RPMI7951 (cell line): ENCODE results near the gene RPA1. TPM values are rescaled to one million over a fixed set of nuclear protein-coding genes. Genes with fewer than 3 reads are reported as not detected.

Experiments
- DNase-seq: peaks from one replicate; pipeline ENCODE4 v3.0.0-alpha.2; 2012; ENCODE audit warnings: low read depth
- total RNA-seq: library from RNA; depleted of rRNA; stranded (reverse); fragments of >200 nt; shearing (Covaris generic); gene quantifications from 2 replicates; pipeline ENCODE4 v1.2.3, GENCODE V29; 2014

RPA1 gene
- total RNA-seq, 1 experiment from 2014 or later, result 23.6 TPM

DNA sequence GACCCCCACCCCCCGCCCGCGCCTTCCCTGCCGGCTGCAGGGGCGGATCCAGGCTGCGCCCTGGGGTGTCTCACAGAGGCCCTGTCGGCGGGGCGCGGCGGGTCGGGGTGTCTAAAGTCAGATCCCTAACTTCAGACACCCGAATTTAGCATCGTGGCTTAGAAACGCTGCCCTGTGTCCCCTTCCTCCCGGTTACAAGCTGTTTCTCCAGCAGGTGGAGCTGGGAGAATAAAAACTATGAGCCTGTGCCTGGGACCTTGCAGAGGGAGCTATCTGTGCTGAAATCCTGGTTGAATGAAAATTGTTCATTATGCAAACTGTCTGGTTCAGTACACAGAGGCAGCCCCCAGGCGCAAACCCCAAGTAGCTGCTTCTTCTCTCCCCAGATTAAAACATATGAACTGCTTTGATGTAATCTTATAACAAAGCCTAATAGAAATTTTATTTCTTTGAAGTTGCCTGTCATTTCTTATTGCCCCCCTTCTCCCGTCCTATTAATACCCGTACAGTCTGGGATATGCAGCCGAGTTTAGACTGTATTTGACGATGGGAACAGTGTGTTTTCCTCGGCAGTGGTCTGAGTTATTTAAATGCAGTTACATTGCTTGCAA lies 79.0 kb downstream of the RPA1 start:
- peak; percentile 73 for DNase-seq

DNA sequence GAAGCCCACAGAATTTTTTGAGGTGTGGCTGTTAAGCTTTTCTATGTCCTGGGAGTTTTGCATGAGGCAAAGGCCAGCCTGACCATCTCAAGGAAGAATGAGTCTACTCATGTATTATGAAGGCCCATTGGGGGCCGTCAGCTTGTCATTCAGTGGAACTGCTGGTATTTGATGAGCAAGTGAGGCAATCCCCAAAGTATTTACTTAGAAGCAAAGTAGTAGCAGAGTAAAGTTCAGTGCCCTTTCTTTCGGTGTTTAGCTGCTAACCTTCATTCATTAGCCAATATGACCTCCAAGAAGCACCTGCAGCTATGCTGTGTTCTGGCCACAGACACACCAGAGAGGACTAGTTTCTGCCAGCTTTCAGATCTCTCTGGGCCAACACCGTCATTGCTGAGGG lies 80.2 kb downstream of the RPA1 start:
- no peak for DNase-seq

DNA sequence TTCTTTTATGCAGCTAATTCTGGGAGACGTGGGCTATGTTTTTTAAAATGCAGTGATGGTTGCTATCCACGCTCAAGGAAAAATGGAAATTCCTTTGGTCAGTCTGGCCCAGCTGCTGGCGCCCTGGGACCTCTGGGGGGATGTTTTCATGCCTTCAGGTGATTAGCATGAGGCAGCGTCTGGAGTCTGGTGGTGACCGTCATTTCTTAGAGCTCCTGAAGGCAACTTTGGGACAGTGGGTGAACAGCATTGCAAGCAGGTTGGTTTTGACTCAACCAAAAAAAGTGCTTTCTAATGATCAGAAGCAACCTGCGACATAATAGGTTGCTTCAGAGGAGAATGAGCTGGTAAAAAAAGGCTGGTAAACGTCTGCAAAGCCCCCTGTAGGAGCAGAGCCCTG lies 82.3 kb downstream of the RPA1 start:
- DNase-seq, result no peak

DNA sequence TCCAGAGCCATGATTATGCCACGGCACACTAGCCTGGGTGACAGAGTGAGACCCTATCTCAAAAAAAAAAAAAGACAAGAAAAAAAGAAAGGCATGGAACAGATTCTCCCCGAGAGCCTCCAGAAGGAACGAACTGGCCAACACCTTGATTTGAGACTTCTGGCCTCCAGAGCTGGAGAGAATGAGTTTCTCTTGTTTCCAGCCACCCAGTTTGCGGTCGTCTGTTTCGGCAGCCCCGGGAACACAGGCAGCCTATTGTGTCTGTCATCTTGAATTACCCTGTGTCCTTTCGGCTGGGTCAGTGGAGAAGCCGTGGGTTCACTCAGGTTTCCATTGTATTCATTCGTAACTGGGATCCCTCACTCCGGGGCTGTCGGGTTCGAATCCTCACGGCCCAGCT lies 83.9 kb downstream of the RPA1 start:
- DNase-seq, result no peak

DNA sequence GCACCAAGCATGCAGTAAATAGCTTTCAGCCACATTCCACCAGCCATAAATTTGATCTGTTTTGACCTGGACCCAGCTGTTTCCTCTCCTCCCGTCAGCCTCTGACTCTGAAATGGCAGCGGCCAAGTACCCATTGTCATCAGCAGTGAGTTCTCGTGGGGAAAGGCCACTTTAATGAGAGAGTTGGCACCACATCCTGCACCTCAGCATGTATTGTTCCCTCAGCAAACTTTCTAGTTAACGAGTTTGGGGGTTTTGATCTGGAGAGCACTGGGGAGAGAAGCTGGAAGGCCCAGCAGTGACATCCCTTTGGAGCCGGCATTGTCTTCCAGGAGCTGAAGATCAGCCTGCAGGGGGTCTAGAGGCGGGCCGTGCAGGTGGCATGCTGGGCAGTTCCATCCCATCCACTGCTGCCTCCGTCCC lies 84.9 kb downstream of the RPA1 start:
- no peak for DNase-seq

DNA sequence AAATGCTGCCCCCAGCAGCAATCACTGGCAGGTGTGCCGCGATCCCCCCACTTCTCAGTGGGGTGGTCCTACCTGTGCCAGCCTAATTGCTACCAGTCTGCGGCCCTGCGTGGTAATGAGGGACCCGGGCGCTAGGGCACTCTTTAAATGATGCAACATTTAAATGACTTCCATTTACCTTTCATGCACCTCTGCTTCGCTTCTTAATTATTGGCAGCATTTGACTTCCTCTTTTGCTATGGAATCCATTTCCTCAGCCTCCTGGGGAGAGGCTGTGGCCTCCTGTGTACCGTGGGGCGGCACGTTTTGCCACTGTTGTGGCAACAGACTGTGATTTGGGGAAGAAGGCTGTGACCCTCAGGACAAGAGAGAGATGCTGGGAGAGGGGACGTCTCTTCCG lies 86.1 kb downstream of the RPA1 start:
- DNase-seq, result no peak

DNA sequence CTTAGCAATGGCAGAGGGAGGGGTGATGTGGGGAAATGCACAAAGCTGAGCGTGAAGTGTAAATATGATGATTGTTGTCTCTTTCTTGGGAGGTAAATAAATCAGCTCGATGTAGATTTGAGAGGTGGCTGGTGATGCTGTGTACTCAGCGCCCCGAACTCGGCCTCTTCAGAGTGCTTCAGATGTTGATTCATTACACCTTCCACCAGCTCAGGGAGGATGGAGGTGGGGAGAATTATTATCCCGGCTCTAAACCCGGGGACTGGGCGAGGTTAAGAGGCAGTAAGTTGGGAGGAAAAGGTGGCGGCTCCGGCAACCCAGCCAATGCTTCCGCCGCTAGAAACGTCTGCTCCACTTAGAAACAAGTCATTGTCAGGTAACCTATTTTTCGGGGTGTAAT lies 86.5 kb downstream of the RPA1 start:
- no peak for DNase-seq

DNA sequence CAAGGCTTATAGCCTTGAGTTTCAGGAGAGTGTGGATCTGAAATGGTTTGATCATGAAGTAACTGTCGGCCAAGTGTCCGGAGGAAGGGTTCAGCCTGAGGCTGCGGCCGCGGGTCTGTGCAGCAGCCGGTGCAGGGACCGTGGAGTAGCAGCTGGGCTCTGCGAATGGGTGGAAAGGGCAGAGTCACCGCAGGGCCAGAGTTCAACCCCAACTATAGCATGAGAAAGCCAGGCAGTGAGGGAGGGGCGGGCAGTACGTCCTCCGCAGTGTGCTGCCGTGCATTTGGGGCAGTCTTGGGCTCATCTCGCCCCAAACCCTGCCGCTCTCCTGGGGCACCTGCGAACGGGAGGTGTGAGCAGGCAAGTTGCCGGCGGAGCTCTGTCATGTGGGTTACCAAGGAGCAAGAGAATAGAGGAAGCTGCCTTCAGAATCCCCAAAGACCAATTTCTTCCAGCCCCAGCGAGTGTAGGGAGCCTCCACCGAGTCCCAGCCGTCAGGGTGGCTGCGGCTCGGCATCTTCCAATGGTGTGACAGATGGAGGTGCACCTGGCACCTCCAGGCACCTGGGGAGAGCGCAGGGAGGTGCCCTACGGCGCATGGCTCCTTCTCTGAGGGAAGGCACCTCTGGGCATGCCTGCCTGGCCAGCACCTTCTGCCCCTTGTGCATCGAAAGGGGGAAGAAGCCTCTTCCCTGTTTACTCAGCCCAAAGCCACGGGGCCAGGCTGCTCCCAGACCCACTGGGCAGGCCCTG lies 87.3 kb downstream of the RPA1 start:
- no peak for DNase-seq

DNA sequence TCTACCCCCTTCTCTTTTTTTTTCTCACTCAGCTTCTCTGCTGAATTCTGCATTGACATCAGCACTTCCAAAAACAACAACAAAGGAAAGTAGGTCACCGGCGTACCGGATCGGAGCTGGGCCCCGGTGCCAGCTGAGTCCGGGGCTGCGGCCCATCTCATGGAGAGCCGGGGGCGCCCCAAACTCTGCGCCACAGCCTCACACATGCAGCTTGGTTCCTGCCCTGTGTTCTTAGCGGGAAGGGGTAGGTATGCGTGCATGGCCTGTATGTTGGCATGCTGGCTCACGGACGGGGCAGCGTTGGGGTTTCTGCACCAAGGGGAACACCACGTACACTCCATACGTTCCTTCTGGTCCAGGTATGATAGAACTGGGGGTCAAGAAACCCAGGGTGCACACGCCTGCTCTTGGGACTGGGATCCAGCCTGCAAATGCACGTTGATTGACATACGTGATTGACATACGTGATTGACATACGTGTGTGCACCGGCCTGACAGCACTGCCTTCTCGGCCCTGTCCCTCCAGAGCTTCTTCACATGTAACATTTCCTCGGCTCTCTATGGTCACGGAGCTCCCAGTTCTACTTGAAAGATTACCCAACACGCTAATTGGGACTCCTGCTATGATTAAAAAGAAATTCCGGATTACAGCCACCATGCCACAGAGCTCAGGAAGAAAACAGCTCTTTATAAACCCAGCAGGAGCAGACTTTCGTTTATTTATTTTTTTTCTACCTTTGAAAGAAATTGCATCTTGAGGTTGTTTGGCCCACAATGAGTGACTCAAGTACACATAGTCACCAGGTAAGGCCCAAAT lies 88.7 kb downstream of the RPA1 start:
- no peak for DNase-seq

DNA sequence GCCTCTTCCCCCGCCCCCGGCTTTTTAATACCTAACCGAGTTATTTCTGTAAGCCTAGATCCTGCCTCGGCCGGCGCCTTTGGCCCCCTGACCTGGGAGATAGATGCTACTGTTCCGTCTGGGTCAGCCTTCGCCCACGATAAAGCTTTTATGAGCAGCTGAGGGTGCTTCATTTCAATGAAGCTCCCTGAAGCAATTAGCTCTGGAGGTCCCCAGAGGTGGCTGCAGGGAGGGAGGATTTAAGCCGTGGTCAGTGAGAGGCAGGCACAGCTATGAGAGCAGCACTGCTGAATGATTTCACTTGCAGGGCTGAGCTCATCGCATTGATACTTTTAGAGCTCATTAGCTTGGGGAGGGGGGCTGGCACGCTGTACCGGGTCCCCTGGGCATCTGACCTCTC lies 89.4 kb downstream of the RPA1 start:
- DNase-seq, result no peak

DNA sequence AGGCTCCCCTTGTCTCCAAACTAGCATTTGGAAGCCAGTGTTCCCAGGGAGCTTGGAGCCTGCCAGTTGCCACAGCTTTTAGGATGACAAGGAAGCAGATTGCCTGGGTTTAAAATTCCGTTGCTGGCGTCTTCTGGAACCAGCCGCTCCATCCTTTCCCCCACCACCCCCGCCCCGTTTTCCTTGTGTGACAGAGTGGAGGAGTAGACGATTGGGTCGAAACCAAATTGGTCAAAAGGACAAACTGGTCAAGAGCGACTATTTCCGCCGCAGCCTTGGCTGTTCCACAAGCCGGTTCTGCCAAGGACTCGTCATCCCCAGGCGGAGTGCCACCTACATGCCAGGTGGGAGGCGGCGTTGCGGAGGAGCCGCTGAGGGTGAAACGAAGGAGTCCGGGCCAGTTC lies 91.1 kb downstream of the RPA1 start:
- DNase-seq, result no peak

DNA sequence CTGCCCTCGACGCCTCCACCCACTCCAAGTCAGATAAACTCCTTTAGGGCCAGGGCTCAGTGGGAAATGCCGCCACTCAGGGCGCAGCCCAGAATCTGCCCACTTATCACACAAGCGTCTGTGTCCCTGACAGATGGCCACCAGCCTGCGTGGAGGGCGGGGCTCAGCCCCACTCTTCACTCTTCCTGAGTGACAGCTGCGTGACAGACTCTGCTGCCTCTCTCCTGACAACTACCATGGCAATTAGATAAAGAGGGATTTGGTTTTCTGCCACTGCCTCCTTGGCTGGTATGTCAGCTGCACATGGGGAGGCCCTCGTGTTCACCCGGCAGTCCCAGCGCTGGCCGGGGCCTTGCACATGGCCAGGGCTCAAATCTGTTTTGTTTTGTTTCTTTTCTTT lies 99.2 kb downstream of the RPA1 start:
- no peak for DNase-seq

DNA sequence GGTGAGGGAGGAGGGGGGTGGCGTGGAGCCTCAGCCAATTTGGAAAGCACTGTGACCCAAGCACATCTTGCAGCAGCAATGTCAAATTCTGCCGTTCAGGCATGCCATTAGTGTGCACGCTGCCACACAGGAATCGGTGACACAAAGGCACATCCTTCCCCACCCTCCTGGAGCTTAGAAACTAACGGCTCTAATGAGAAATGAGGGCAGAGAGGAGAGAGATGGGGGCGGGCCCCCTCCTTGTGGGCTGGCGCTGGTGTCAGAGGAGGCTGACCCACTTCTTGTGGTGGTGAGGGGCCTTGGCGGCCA lies 100.5 kb downstream of the RPA1 start:
- no peak for DNase-seq

DNA sequence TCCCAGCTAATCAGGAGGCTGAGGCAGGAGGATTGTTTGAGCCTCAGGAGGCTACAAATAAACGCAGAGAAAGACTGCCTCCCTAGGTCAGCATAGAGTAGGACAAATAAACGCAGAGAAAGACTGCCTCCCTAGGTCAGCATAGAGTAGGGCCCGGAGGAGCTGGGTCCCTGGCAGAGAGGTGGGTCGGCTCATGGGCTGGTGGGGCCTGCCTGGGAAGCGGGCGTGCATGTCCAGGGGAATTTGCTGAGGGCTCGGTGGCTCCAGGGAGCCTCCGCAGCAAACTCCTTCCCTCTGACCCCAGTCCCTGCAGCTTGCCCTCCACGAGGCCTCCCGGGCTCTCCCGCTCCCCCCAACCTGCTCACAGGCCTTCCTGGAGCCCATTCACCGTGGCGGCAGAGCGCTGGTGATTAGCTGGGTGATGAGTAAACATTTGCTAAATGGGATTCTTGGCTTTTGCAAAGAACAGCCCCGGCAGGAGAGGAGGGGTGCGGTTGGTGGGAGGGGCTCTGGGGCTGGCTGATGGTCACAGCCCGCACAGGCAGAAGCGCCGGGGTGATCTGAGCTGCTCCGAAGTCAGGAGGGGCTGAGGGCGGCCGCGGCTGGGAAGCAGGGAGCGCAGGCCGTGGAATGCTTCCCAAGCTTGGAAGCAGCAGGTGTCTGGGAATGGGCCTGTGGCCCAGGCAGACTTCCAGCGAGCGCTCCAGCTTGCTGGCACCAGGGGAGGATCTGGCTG lies 102.2 kb downstream of the RPA1 start:
- DNase-seq, result no peak

DNA sequence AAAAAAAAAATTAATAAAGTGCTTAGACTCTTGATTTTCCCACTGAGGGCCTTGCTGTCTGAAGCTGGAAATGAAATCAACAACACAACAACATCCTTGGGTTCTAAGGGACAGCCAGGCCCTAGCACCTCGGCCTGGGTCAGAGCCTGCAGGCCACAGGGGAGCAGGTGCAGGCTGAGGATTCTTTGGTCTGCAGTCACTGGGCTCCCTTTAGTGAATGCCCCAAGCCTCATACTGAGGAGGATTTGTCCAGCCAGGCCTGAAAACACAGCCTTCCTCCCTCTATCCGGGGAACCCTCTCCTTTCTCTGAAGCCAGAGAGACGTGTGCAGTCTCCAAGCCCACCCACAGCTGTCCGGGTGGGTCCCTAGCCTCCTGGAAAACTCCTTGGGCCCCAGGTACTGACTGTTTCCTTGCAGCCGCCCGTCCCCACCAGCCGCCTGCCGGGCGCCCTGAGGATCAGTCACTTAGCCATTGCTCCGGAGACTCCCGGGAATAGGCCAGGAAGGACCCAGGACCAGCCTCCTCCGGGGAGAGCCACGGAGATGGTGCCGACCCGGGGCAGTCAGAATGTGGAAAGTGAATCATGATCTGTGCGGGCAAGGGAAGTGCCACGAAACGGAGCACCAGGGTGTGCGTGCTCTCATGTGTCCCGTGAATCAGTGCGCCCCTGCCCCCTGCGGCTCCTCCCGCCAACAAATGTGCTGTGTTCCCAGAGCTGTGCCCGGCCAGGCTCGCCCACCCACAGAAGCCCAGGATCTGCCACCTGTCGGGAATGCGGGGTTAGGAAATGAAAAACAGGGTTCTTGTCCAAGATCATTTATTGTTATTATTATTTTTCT lies 104.3 kb downstream of the RPA1 start:
- DNase-seq, result no peak

DNA sequence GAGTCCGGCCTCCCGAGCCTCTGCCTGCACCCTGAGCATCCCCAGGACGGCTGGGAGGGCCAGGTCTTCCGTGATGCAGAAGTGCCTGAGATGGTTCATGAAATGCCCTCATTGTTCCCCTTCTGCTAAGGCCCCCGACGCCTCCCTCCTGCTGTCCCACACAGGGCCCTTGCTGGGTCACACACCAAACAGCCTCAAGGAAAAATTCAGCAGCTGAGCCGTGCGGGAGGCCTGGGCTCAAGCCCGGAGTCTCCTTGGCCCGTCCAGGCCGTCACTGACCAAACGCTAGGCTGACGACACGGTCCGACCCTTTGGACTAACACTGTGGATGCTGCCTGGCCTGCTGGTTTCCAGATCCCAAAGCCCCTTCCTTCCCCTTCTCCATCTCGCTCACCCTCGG lies 105.1 kb downstream of the RPA1 start:
- no peak for DNase-seq

DNA sequence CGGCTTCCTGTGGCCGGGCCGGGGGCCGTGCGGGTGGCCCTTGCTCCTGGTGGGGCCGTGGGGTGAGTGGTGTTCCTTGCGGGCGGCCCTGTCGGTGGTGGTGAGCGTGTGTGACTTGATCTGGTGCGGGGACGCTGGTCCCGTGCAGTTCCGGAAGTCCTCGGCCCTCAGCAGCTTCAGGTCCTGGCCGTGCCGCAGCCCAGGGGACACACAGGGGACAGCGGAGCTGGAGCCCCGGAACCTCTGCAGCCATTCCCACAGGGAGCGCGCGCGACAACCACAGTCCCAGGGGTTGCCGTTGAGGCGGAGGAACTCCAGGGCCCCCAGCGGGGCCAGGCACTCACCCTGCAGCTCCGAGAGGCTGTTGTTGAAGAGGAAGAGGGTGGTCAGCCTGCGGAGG lies 107.0 kb downstream of the RPA1 start:
- DNase-seq, result no peak

DNA sequence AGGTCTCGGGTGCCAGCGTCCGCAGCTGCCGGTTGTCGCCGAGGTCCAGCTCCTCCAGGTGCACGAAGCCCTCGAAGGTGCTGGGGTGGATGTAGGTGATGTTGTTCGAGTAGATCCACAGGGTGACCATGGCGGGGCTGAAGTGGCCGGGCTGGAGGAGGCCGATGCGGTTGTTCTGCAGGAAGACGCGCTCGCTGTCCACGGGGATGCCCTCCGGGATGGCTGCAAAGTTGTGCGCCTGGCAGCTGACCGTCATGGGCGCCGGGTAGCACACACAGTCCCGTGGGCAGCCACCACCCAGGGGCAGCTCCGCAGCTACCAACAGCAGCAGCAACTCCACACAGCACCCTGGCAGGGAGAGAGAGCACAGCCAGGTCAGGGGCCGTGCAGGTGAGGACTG lies 107.7 kb downstream of the RPA1 start:
- no peak for DNase-seq

DNA sequence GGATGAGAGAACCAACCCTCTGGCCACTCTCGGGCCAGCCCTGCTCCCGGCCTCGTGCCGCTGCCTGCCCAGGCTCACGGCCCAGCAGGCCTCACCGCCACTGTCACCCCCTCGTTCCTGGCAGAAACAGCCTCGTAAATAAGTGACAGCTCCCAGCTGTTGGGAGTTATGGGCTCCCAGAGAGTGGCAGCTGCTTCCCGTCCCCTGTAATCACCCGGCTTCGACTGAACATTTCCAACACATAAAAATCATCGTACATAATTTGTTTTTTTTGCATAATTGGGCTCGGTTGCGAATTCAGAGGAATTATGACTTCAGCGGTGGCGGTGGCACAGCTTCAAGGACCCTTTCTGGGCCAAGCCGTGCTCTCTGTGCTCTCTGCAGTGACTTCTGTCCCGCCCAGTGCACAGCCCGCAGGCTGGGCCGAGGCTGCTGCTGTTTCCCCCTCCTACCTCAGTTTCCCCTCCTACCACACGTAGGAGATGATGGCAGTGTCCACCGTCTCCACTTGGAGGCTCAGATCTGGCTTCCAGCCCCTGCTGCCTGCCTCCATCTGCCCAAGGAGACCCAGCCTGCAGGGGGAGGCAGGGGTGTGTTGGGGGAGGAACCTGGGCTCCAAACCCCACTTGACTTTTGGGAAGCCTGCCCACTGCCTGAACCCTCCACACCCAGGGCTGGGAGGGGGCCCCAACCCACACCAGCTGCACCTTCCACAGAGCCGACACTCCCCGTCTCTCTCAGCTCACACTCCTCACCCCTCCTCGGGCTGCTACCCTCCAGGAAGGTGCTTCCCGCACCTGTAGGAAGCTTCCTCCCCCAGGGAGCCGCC lies 110.4 kb downstream of the RPA1 start:
- DNase-seq, result no peak

DNA sequence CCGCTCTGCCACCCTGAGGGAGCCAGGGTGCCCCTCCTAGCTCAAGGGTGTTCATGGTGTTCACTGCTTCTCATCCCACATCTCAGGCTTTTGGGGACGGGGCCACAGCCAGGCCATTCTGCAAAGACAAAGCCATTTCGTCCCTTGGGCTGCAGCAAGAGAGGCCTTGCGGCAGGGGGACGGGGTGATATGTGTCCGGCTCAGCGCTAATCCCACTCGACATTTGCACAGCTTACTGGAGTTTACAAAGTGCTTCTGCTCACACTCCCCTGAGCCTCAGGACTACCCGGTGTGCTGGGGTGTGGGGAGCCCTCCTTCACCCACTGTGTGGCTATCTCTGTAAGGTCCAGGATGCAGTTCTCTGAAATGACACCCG lies 111.0 kb downstream of the RPA1 start:
- DNase-seq, result no peak
